ENCODE results near the gene NAGS.
"Not testable (repeated sequence)": the region's sequence is repeated elsewhere in the genome, so short reads cannot be mapped to it uniquely, and the experiment has no call there.

NAGS gene

GRCh38 chr17:44039829-44040635, 35.6 kb downstream of the NAGS start:
- no peak for DNase-seq (ENCODE audit: low spot score)

- no peak for DNase-seq (ENCODE audit: low spot score)
Measured at GRCh38 chr17:44043272-44043696, 38.9 kb downstream of the NAGS start.

GRCh38 chr17:44044071-44044470, 39.6 kb downstream of the NAGS start:
- DNase-seq (ENCODE audit: low spot score) = no peak

- DNase-seq (ENCODE audit: low spot score) = no peak
Measured at GRCh38 chr17:44045486-44045885, 41.1 kb downstream of the NAGS start.

- not testable (repeated sequence) for DNase-seq (ENCODE audit: low spot score)
Measured at GRCh38 chr17:44046893-44047292, 42.5 kb downstream of the NAGS start.

- no peak for DNase-seq (ENCODE audit: low spot score)
Measured at GRCh38 chr17:44049294-44050060, 45.1 kb downstream of the NAGS start.

- DNase-seq (ENCODE audit: low spot score) = no peak
Measured at GRCh38 chr17:44053125-44053872, 48.9 kb downstream of the NAGS start.
